ENCODE data around the gene LRPPRC.

LRPPRC gene

GRCh38 chr2:43851011-43851980 lies 144.5 kb downstream of the LRPPRC start:
- no peak for TF ChIP-seq CTCF (IDR thresholded peaks at IDR 0.05; ENCODE audit: borderline replicate concordance, insufficient read depth, low read depth, low read length)
- no peak overlapping the region for H3K4me3 ChIP-seq (ENCODE audit: low read depth, low read length)

GRCh38 chr2:43848214-43848613 lies 147.6 kb downstream of the LRPPRC start:
- no peak for TF ChIP-seq CTCF (IDR thresholded peaks at IDR 0.05; ENCODE audit: borderline replicate concordance, insufficient read depth, low read depth, low read length)
- H3K4me3 ChIP-seq (ENCODE audit: low read depth, low read length) = no peak overlapping the region

- H3K4me3 ChIP-seq (ENCODE audit: low read depth, low read length) = no peak overlapping the region
- TF ChIP-seq CTCF (IDR thresholded peaks at IDR 0.05; ENCODE audit: borderline replicate concordance, insufficient read depth, low read depth, low read length) = no peak
Measured at GRCh38 chr2:43846140-43846793, 149.5 kb downstream of the LRPPRC start.

- no peak for TF ChIP-seq CTCF (IDR thresholded peaks at IDR 0.05; ENCODE audit: borderline replicate concordance, insufficient read depth, low read depth, low read length)
Measured at GRCh38 chr2:43845181-43845580, 150.6 kb downstream of the LRPPRC start.

GRCh38 chr2:43842866-43843226 lies 152.9 kb downstream of the LRPPRC start:
- no peak overlapping the region for H3K4me3 ChIP-seq (ENCODE audit: low read depth, low read length)
- TF ChIP-seq CTCF (IDR thresholded peaks at IDR 0.05; ENCODE audit: borderline replicate concordance, insufficient read depth, low read depth, low read length) = no peak

More at GRCh38 chr2:43845181-43845580, 150.6 kb downstream of the LRPPRC start:
- H3K4me3 ChIP-seq (ENCODE audit: low read depth, low read length) = no peak overlapping the region

- no peak for TF ChIP-seq CTCF (IDR thresholded peaks at IDR 0.05; ENCODE audit: borderline replicate concordance, insufficient read depth, low read depth, low read length)
Measured at GRCh38 chr2:43841949-43842865, 153.6 kb downstream of the LRPPRC start.

More at GRCh38 chr2:43841949-43842865, 153.6 kb downstream of the LRPPRC start:
- H3K4me3 ChIP-seq (ENCODE audit: low read depth, low read length) = no peak overlapping the region
